GM06990 (cell line): ENCODE measurements around the gene ATCAY.

Source experiments
- DNase-seq: peaks from one replicate; pipeline ENCODE4 v3.0.0-alpha.2; 2011; ENCODE audit not compliant: insufficient read length; ENCODE audit errors: extremely low read depth
- H3K27me3 ChIP-seq: replicated peaks from 2 replicates; pipeline ENCODE4 v1.6.0; 2011; ENCODE audit warnings: low read length; ENCODE audit not compliant: control insufficient read depth, insufficient read depth
- H3K36me3 ChIP-seq: 2 replicates; pipeline ENCODE4 v1.5.1; 2011; ENCODE audit warnings: low read length; ENCODE audit not compliant: control insufficient read depth, insufficient read depth
- H3K4me3 ChIP-seq: replicated peaks from 2 replicates; pipeline ENCODE4 v1.5.1; 2011; ENCODE audit warnings: low read depth, mild to moderate bottlenecking, control low read depth, low read length
- TF ChIP-seq, protein P1 (sequence below): IDR thresholded peaks from 2 replicates; pipeline ENCODE4 v1.5.1; 2011; ENCODE audit warnings: low read length, control low read depth, mild to moderate bottlenecking, inconsistent platforms; ENCODE audit not compliant: insufficient read depth, poor library complexity, severe bottlenecking

The ATCAY gene

GRCh38 chr19:3968556-3969434, 88.3 kb downstream of the ATCAY start:
- H3K36me3 ChIP-seq = peaks cover 17% of the 10 kb centered on the region
- DNase-seq = no peak
- TF ChIP-seq, protein P1, sequence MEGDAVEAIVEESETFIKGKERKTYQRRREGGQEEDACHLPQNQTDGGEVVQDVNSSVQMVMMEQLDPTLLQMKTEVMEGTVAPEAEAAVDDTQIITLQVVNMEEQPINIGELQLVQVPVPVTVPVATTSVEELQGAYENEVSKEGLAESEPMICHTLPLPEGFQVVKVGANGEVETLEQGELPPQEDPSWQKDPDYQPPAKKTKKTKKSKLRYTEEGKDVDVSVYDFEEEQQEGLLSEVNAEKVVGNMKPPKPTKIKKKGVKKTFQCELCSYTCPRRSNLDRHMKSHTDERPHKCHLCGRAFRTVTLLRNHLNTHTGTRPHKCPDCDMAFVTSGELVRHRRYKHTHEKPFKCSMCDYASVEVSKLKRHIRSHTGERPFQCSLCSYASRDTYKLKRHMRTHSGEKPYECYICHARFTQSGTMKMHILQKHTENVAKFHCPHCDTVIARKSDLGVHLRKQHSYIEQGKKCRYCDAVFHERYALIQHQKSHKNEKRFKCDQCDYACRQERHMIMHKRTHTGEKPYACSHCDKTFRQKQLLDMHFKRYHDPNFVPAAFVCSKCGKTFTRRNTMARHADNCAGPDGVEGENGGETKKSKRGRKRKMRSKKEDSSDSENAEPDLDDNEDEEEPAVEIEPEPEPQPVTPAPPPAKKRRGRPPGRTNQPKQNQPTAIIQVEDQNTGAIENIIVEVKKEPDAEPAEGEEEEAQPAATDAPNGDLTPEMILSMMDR = no peak
- H3K4me3 ChIP-seq = no peak overlapping the region; the same call in 1 of the 2 replicates
- H3K27me3 ChIP-seq = no peaks in the 10 kb centered on the region

- TF ChIP-seq, protein P1 = no peak
- no peaks in the 10 kb centered on the region for H3K27me3 ChIP-seq
- peak overlapping the region; percentile 98 for H3K4me3 ChIP-seq
- H3K36me3 ChIP-seq = peaks cover 13% of the 10 kb centered on the region
- no peak for DNase-seq
Measured at GRCh38 chr19:3969435-3970312, 89.2 kb downstream of the ATCAY start.

- DNase-seq = no peak
- no peaks in the 10 kb centered on the region for H3K27me3 ChIP-seq
- H3K4me3 ChIP-seq = peak overlapping the region; percentile 98
- H3K36me3 ChIP-seq = peaks cover 16% of the 10 kb centered on the region
- TF ChIP-seq, protein P1 = no peak
Measured at GRCh38 chr19:3970313-3970807, 89.9 kb downstream of the ATCAY start.

GRCh38 chr19:3970808-3971598, 90.5 kb downstream of the ATCAY start, which contains the start of gene DAPK3:
TSS of gene DAPK3 (minus strand) at chr19:3971099. CDS start at chr19:3969735, 1,364 bp downstream.
- Histone ChIP-seq H3K4me3 (peak within 1 kb of the TSS; percentile 98), H3K27me3 (no peaks in the 10 kb centered on the region), H3K36me3 (peaks cover 18% of the 10 kb centered on the region)
- DNase-seq = peak; percentile 97
- TF ChIP-seq, protein P1 = no peak

DNA sequence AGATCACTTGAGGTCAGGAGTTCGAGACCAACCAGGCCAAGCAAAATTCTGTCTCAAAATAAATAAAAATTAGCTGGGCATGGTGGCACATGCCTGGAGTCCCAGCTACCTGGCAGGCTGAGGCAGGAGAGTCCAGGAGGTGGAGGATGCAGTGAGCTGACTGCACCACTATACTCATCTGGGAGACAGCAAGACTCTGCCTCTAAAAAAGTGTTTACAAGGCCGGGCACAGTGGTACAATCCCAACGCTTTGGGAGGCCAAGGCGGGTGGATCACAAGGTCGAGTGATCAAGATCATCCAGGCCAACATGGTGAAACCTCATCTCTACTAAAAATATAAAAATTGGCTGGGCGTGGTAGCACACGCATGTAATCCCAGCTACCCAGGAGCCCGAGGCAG, 94.7 kb downstream of the ATCAY start:
- TF ChIP-seq, protein P1 = no peak
- Histone ChIP-seq H3K36me3 (peaks cover 44% of the 10 kb centered on the region), H3K4me3 (no peak overlapping the region), H3K27me3 (no peaks in the 10 kb centered on the region)
- DNase-seq = no peak
